WTC11 (cell line): ENCODE measurements around the gene KCTD16. TPM values are rescaled to one million over a fixed set of nuclear protein-coding genes. Genes with fewer than 3 reads are reported as not detected.

ENCODE experiments used
- ATAC-seq: fragments of 200-7000 bp; cut with Tn5 transposase; 2 replicates; pipeline ENCODE4 v1.10.0; 2021; ENCODE audit warnings: mild to moderate bottlenecking, moderate library complexity
- CTCF ChIA-PET: fragments of 300-600 bp; sonication (Branson Sonifier 250); formaldehyde crosslinking; loops from one replicate; lab custom pipeline; 2021; ENCODE audit warnings: antibody characterized with exemption; lab: Charles Lee
- POLR2A ChIA-PET: fragments of 350-600 bp; sonication (Branson Sonifier 250); formaldehyde crosslinking; loops from one replicate; lab custom pipeline; 2021; ENCODE audit warnings: antibody characterized with exemption; lab: Charles Lee
- DNase-seq: peaks from one replicate; pipeline ENCODE4 v3.0.0; 2021; ENCODE audit warnings: low spot score
- H3K27ac Mint-ChIP-seq: 2 replicates; pipeline ENCODE4 v1.8.0; 2021; ENCODE audit warnings: mixed read lengths
- H3K27me3 Mint-ChIP-seq: 2 replicates; pipeline ENCODE4 v1.8.0; 2021; ENCODE audit warnings: low read depth, mild to moderate bottlenecking, moderate library complexity, mixed read lengths
- H3K36me3 Mint-ChIP-seq: 2 replicates; pipeline ENCODE4 v1.8.0; 2021; ENCODE audit warnings: mixed read lengths
- H3K4me1 Mint-ChIP-seq: 2 replicates; pipeline ENCODE4 v1.8.0; 2022; ENCODE audit warnings: mixed read lengths
- H3K4me3 Mint-ChIP-seq: 2 replicates; pipeline ENCODE4 v1.8.0; 2021; ENCODE audit warnings: mild to moderate bottlenecking, moderate library complexity, mixed read lengths
- H3K9me3 Mint-ChIP-seq: 2 replicates; pipeline ENCODE4 v1.8.0; 2021; ENCODE audit warnings: mixed read lengths
- GRHL2 ChIP-seq: fragments of 250-450 bp; sonication (Bioruptor Pico); IDR thresholded peaks from 2 replicates; pipeline ENCODE4 v1.8.0; 2022; ENCODE audit warnings: mild to moderate bottlenecking, moderate library complexity; ENCODE audit not compliant: insufficient replicate concordance, severe bottlenecking
- GTF2I ChIP-seq: fragments of 250-450 bp; sonication (Bioruptor Pico); conservative IDR thresholded peaks from 2 replicates; pipeline ENCODE4 v1.4.0; 2021; ENCODE audit warnings: mild to moderate bottlenecking
- JUN ChIP-seq: sonication (generic); formaldehyde crosslinking; IDR thresholded peaks from 2 replicates; pipeline ENCODE4 v1.8.0; 2023; ENCODE audit warnings: mild to moderate bottlenecking, missing genetic modification reagents
- MXD4 ChIP-seq: fragments of 250-450 bp; sonication (Bioruptor Pico); IDR thresholded peaks from 2 replicates; pipeline ENCODE4 v1.8.0; 2021; ENCODE audit warnings: mild to moderate bottlenecking, moderate library complexity, borderline replicate concordance
- MYBL2 ChIP-seq: sonication (generic); formaldehyde crosslinking; IDR thresholded peaks from 2 replicates; pipeline ENCODE4 v1.8.1; 2023; ENCODE audit warnings: mild to moderate bottlenecking, moderate library complexity, missing genetic modification reagents
- NFATC4 ChIP-seq: fragments of 250-450 bp; sonication (Bioruptor Pico); IDR thresholded peaks from 2 replicates; pipeline ENCODE4 v1.9.0; 2021; ENCODE audit warnings: mild to moderate bottlenecking
- NR2C2 ChIP-seq: sonication (generic); formaldehyde crosslinking; IDR thresholded peaks from 2 replicates; pipeline ENCODE4 v1.8.0; 2022; ENCODE audit warnings: mild to moderate bottlenecking, missing genetic modification reagents
- SMAD3 ChIP-seq: sonication (generic); formaldehyde crosslinking; IDR thresholded peaks from 2 replicates; pipeline ENCODE4 v1.8.0; 2022; ENCODE audit warnings: missing genetic modification reagents, mild to moderate bottlenecking, borderline replicate concordance
- TCF7 ChIP-seq: sonication (generic); formaldehyde crosslinking; IDR thresholded peaks from 2 replicates; pipeline ENCODE4 v1.8.0; 2022; ENCODE audit warnings: mild to moderate bottlenecking, low read depth, missing genetic modification reagents, moderate library complexity
- TEAD4 ChIP-seq: sonication (generic); formaldehyde crosslinking; IDR thresholded peaks from 2 replicates; pipeline ENCODE4 v1.8.0; 2022; ENCODE audit warnings: mild to moderate bottlenecking, missing genetic modification reagents
- ZNF121 ChIP-seq: sonication (generic); formaldehyde crosslinking; IDR thresholded peaks from 2 replicates; pipeline ENCODE4 v1.8.0; 2023; ENCODE audit warnings: missing genetic modification reagents
- ZNF219 ChIP-seq: sonication (generic); formaldehyde crosslinking; IDR thresholded peaks from 2 replicates; pipeline ENCODE4 v1.8.0; 2023; ENCODE audit warnings: missing genetic modification reagents, mild to moderate bottlenecking, borderline replicate concordance
- total RNA-seq: library from RNA; stranded (reverse); gene quantifications from 3 replicates; pipeline ENCODE4 v1.2.3, GENCODE V29; 2021
- TF ChIP-seq, protein P1 (sequence below): sonication (generic); formaldehyde crosslinking; IDR thresholded peaks from 2 replicates; pipeline ENCODE4 v1.8.0; 2022; ENCODE audit warnings: missing genetic modification reagents
- TF ChIP-seq, protein P2 (sequence below): sonication (generic); formaldehyde crosslinking; IDR thresholded peaks from 2 replicates; pipeline ENCODE4 v1.8.1; 2022; ENCODE audit warnings: low read depth, mild to moderate bottlenecking, moderate library complexity, missing genetic modification reagents, borderline replicate concordance
- TF ChIP-seq, protein P3 (sequence below): sonication (generic); formaldehyde crosslinking; IDR thresholded peaks from 2 replicates; pipeline ENCODE4 v1.8.0; 2022; ENCODE audit warnings: mild to moderate bottlenecking, missing genetic modification reagents
- TF ChIP-seq, protein P4 (sequence below): sonication (generic); formaldehyde crosslinking; conservative IDR thresholded peaks from 2 replicates; pipeline ENCODE4 v1.8.1; 2022; ENCODE audit warnings: mild to moderate bottlenecking, missing genetic modification reagents
- TF ChIP-seq, protein P5 (sequence below): fragments of 250-450 bp; sonication (Bioruptor Pico); IDR thresholded peaks from 2 replicates; pipeline ENCODE4 v1.9.0; 2021; ENCODE audit warnings: mild to moderate bottlenecking
- TF ChIP-seq, protein P6 (sequence below): sonication (generic); formaldehyde crosslinking; IDR thresholded peaks from 2 replicates; pipeline ENCODE4 v1.8.0; 2023; ENCODE audit warnings: missing genetic modification reagents
- TF ChIP-seq, protein P7 (sequence below): sonication (generic); formaldehyde crosslinking; IDR thresholded peaks from 2 replicates; pipeline ENCODE4 v1.8.0; 2023; ENCODE audit warnings: missing genetic modification reagents, mild to moderate bottlenecking, borderline replicate concordance
- TF ChIP-seq, protein P8 (sequence below): sonication (generic); formaldehyde crosslinking; IDR thresholded peaks from 2 replicates; pipeline ENCODE4 v1.8.1; 2023; ENCODE audit warnings: mild to moderate bottlenecking, missing genetic modification reagents, borderline replicate concordance

The KCTD16 gene
- total RNA-seq, 1 experiment from 2014 or later, result 0.20 TPM

DNA sequence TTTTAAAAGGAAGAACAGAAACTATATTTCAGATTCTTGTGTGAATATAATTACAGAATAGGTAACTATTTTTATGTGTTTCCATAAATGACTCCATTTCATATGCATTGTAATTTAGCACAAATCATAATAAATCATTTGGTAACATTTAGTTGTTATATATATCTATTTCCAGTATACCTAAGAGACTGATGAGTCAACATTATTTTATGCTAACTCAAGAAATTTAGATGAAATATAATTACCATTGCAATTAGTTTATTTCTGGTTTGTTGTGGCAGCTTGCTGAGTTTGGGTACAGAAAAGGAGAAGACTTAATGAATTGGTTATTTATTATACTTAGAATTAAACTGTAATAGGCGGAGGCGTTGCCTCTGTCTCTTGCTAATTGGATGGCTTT lies 314.9 kb downstream of the KCTD16 start:
- ChIA-PET POLR2A (no interaction called here), CTCF (interaction anchor here (2.8 kb wide), 1 partner anchor 862 kb away, joined by 9 read pairs; no protein-coding TSS in a partner anchor)
- TF ChIP-seq SMAD3 (no peak), NR2C2 (no peak), MYBL2 (CRISPR knock-in tag) (no peak), MXD4 (CRISPR knock-in tag) (no peak), TCF7 (CRISPR knock-in tag) (no peak), ZNF219 (CRISPR knock-in tag) (no peak), GRHL2 (CRISPR knock-in tag) (no peak), GTF2I (CRISPR knock-in tag) (no peak), TEAD4 (CRISPR knock-in tag) (no peak), JUN (CRISPR knock-in tag) (no peak), ZNF121 (CRISPR knock-in tag) (no peak), NFATC4 (CRISPR knock-in tag) (no peak)
- TF ChIP-seq, protein P1, sequence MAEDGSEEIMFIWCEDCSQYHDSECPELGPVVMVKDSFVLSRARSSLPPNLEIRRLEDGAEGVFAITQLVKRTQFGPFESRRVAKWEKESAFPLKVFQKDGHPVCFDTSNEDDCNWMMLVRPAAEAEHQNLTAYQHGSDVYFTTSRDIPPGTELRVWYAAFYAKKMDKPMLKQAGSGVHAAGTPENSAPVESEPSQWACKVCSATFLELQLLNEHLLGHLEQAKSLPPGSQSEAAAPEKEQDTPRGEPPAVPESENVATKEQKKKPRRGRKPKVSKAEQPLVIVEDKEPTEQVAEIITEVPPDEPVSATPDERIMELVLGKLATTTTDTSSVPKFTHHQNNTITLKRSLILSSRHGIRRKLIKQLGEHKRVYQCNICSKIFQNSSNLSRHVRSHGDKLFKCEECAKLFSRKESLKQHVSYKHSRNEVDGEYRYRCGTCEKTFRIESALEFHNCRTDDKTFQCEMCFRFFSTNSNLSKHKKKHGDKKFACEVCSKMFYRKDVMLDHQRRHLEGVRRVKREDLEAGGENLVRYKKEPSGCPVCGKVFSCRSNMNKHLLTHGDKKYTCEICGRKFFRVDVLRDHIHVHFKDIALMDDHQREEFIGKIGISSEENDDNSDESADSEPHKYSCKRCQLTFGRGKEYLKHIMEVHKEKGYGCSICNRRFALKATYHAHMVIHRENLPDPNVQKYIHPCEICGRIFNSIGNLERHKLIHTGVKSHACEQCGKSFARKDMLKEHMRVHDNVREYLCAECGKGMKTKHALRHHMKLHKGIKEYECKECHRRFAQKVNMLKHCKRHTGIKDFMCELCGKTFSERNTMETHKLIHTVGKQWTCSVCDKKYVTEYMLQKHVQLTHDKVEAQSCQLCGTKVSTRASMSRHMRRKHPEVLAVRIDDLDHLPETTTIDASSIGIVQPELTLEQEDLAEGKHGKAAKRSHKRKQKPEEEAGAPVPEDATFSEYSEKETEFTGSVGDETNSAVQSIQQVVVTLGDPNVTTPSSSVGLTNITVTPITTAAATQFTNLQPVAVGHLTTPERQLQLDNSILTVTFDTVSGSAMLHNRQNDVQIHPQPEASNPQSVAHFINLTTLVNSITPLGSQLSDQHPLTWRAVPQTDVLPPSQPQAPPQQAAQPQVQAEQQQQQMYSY (CRISPR knock-in tag), result no peak
- TF ChIP-seq, protein P2, sequence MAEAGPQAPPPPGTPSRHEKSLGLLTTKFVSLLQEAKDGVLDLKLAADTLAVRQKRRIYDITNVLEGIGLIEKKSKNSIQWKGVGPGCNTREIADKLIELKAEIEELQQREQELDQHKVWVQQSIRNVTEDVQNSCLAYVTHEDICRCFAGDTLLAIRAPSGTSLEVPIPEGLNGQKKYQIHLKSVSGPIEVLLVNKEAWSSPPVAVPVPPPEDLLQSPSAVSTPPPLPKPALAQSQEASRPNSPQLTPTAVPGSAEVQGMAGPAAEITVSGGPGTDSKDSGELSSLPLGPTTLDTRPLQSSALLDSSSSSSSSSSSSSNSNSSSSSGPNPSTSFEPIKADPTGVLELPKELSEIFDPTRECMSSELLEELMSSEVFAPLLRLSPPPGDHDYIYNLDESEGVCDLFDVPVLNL (CRISPR knock-in tag), result no peak
- TF ChIP-seq, protein P3, sequence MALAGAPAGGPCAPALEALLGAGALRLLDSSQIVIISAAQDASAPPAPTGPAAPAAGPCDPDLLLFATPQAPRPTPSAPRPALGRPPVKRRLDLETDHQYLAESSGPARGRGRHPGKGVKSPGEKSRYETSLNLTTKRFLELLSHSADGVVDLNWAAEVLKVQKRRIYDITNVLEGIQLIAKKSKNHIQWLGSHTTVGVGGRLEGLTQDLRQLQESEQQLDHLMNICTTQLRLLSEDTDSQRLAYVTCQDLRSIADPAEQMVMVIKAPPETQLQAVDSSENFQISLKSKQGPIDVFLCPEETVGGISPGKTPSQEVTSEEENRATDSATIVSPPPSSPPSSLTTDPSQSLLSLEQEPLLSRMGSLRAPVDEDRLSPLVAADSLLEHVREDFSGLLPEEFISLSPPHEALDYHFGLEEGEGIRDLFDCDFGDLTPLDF, result no peak
- TF ChIP-seq, protein P4, sequence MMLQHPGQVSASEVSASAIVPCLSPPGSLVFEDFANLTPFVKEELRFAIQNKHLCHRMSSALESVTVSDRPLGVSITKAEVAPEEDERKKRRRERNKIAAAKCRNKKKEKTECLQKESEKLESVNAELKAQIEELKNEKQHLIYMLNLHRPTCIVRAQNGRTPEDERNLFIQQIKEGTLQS (CRISPR knock-in tag), result no peak
- TF ChIP-seq, protein P5, sequence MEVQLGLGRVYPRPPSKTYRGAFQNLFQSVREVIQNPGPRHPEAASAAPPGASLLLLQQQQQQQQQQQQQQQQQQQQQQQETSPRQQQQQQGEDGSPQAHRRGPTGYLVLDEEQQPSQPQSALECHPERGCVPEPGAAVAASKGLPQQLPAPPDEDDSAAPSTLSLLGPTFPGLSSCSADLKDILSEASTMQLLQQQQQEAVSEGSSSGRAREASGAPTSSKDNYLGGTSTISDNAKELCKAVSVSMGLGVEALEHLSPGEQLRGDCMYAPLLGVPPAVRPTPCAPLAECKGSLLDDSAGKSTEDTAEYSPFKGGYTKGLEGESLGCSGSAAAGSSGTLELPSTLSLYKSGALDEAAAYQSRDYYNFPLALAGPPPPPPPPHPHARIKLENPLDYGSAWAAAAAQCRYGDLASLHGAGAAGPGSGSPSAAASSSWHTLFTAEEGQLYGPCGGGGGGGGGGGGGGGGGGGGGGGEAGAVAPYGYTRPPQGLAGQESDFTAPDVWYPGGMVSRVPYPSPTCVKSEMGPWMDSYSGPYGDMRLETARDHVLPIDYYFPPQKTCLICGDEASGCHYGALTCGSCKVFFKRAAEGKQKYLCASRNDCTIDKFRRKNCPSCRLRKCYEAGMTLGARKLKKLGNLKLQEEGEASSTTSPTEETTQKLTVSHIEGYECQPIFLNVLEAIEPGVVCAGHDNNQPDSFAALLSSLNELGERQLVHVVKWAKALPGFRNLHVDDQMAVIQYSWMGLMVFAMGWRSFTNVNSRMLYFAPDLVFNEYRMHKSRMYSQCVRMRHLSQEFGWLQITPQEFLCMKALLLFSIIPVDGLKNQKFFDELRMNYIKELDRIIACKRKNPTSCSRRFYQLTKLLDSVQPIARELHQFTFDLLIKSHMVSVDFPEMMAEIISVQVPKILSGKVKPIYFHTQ (CRISPR knock-in tag), result no peak
- TF ChIP-seq, protein P6, sequence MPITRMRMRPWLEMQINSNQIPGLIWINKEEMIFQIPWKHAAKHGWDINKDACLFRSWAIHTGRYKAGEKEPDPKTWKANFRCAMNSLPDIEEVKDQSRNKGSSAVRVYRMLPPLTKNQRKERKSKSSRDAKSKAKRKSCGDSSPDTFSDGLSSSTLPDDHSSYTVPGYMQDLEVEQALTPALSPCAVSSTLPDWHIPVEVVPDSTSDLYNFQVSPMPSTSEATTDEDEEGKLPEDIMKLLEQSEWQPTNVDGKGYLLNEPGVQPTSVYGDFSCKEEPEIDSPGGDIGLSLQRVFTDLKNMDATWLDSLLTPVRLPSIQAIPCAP, result no peak
- TF ChIP-seq, protein P7, sequence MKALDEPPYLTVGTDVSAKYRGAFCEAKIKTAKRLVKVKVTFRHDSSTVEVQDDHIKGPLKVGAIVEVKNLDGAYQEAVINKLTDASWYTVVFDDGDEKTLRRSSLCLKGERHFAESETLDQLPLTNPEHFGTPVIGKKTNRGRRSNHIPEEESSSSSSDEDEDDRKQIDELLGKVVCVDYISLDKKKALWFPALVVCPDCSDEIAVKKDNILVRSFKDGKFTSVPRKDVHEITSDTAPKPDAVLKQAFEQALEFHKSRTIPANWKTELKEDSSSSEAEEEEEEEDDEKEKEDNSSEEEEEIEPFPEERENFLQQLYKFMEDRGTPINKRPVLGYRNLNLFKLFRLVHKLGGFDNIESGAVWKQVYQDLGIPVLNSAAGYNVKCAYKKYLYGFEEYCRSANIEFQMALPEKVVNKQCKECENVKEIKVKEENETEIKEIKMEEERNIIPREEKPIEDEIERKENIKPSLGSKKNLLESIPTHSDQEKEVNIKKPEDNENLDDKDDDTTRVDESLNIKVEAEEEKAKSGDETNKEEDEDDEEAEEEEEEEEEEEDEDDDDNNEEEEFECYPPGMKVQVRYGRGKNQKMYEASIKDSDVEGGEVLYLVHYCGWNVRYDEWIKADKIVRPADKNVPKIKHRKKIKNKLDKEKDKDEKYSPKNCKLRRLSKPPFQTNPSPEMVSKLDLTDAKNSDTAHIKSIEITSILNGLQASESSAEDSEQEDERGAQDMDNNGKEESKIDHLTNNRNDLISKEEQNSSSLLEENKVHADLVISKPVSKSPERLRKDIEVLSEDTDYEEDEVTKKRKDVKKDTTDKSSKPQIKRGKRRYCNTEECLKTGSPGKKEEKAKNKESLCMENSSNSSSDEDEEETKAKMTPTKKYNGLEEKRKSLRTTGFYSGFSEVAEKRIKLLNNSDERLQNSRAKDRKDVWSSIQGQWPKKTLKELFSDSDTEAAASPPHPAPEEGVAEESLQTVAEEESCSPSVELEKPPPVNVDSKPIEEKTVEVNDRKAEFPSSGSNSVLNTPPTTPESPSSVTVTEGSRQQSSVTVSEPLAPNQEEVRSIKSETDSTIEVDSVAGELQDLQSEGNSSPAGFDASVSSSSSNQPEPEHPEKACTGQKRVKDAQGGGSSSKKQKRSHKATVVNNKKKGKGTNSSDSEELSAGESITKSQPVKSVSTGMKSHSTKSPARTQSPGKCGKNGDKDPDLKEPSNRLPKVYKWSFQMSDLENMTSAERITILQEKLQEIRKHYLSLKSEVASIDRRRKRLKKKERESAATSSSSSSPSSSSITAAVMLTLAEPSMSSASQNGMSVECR (CRISPR knock-in tag), result no peak
- TF ChIP-seq, protein P8, sequence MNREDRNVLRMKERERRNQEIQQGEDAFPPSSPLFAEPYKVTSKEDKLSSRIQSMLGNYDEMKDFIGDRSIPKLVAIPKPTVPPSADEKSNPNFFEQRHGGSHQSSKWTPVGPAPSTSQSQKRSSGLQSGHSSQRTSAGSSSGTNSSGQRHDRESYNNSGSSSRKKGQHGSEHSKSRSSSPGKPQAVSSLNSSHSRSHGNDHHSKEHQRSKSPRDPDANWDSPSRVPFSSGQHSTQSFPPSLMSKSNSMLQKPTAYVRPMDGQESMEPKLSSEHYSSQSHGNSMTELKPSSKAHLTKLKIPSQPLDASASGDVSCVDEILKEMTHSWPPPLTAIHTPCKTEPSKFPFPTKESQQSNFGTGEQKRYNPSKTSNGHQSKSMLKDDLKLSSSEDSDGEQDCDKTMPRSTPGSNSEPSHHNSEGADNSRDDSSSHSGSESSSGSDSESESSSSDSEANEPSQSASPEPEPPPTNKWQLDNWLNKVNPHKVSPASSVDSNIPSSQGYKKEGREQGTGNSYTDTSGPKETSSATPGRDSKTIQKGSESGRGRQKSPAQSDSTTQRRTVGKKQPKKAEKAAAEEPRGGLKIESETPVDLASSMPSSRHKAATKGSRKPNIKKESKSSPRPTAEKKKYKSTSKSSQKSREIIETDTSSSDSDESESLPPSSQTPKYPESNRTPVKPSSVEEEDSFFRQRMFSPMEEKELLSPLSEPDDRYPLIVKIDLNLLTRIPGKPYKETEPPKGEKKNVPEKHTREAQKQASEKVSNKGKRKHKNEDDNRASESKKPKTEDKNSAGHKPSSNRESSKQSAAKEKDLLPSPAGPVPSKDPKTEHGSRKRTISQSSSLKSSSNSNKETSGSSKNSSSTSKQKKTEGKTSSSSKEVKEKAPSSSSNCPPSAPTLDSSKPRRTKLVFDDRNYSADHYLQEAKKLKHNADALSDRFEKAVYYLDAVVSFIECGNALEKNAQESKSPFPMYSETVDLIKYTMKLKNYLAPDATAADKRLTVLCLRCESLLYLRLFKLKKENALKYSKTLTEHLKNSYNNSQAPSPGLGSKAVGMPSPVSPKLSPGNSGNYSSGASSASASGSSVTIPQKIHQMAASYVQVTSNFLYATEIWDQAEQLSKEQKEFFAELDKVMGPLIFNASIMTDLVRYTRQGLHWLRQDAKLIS (CRISPR knock-in tag), result no peak
- H3K36me3 Mint-ChIP-seq, result no peaks in the 10 kb centered on the region
- no peak for DNase-seq
- peaks cover 26% of the 10 kb centered on the region for H3K27me3 Mint-ChIP-seq
- peaks cover 38% of the 10 kb centered on the region for H3K4me1 Mint-ChIP-seq
- no peak for ATAC-seq
- H3K9me3 Mint-ChIP-seq, result 0 out of 2 replicates have a peak, but pooled peaks cover 3% of the 10 kb centered on the region
- H3K4me3 Mint-ChIP-seq, result no peak overlapping the region
- H3K27ac Mint-ChIP-seq, result no peak overlapping the region
